ENCODE data around the gene DGKH.

Gene DGKH

GRCh38 chr13:42039946-42040729 lies 8.3 kb upstream of the DGKH start:
- Histone ChIP-seq H3K4me3 (ENCODE audit: insufficient read depth, low read depth, low read length, poor library complexity, severe bottlenecking) (peak overlapping the region; percentile 85), H3K27ac (ENCODE audit: insufficient read depth, low read length, poor library complexity, severe bottlenecking) (peak overlapping the region; percentile 63), H3K4me1 (ENCODE audit: control insufficient read depth, insufficient read depth, low read length, poor library complexity, severe bottlenecking) (peaks cover 4% of the 10 kb centered on the region), H3K9me3 (ENCODE audit: control insufficient read depth, low read length) (no peaks in the 10 kb centered on the region), H3K36me3 (ENCODE audit: control insufficient read depth, insufficient read depth, low read length) (no peaks in the 10 kb centered on the region), H3K27me3 (replicated peaks; ENCODE audit: control insufficient read depth, insufficient read depth, low read length, poor library complexity, severe bottlenecking) (no peaks in the 10 kb centered on the region)
- peak; percentile 81 to 84 (median 84) for DNase-seq

DNA sequence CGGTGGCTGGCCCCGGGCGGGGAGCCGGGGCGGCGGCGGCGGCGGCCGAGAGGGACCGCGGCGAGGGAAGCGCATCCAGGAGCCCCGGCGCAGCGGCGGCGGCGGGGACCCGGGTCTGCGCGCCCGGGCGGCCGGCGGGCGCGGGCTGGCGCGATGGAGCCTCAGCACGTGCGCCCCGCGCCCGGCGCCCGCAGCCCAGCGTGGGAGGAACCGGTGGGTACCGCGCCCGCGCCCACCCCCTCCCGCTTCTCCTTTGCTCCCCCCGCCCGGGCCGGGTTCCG lies 7.8 kb upstream of the DGKH start:
- no peaks in the 10 kb centered on the region for H3K36me3 ChIP-seq (ENCODE audit: control insufficient read depth, insufficient read depth, low read length)
- H3K4me3 ChIP-seq (ENCODE audit: insufficient read depth, low read depth, low read length, poor library complexity, severe bottlenecking) = peak overlapping the region; percentile 85
- no peaks in the 10 kb centered on the region for H3K27me3 ChIP-seq (replicated peaks; ENCODE audit: control insufficient read depth, insufficient read depth, low read length, poor library complexity, severe bottlenecking)
- H3K4me1 ChIP-seq (ENCODE audit: control insufficient read depth, insufficient read depth, low read length, poor library complexity, severe bottlenecking) = peaks cover 4% of the 10 kb centered on the region
- H3K27ac ChIP-seq (ENCODE audit: insufficient read depth, low read length, poor library complexity, severe bottlenecking) = no peak overlapping the region
- no peaks in the 10 kb centered on the region for H3K9me3 ChIP-seq (ENCODE audit: control insufficient read depth, low read length)
- no peak for DNase-seq

DNA sequence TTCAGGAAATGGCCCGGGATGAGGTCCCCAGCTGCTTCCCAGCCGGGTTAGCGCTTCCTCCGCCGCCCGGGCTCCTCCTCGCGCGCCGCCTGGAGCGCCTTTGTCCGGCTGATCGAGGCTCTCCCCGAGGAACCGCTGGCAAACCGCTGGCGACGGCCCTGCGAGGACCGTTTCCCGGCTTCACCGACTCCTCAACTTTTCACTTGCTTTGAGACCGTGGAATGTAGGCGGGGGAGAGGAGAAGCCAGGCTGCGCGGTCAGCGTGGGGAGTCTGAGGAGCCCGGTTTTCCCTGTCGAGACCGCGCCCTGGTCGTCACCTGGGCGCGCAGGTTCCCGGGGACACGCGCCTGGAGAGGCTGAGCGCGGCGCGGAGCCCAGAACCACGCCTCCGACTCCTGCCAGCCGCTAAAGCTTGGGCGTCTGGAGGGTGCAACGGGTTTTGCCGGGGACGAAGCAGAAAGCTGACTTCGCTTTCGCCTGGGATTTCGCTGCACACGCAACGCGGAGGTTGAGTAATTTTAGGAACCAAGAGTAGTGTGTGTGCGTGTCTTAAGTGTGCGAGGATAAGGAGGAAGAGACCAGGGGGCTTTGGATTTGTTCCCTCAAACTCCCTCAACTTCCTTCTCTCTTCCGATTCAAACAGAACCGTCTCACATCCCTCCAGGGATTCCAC lies 7.3 kb upstream of the DGKH start:
- Histone ChIP-seq H3K4me3 (ENCODE audit: insufficient read depth, low read depth, low read length, poor library complexity, severe bottlenecking) (peak overlapping the region; percentile 84), H3K27me3 (replicated peaks; ENCODE audit: control insufficient read depth, insufficient read depth, low read length, poor library complexity, severe bottlenecking) (no peaks in the 10 kb centered on the region), H3K36me3 (ENCODE audit: control insufficient read depth, insufficient read depth, low read length) (no peaks in the 10 kb centered on the region), H3K27ac (ENCODE audit: insufficient read depth, low read length, poor library complexity, severe bottlenecking) (no peak overlapping the region), H3K4me1 (ENCODE audit: control insufficient read depth, insufficient read depth, low read length, poor library complexity, severe bottlenecking) (peaks cover 4% of the 10 kb centered on the region), H3K9me3 (ENCODE audit: control insufficient read depth, low read length) (no peaks in the 10 kb centered on the region)
- DNase-seq = no peak

- H3K9me3 ChIP-seq (ENCODE audit: control insufficient read depth, low read length) = no peaks in the 10 kb centered on the region
- no peak overlapping the region for H3K27ac ChIP-seq (ENCODE audit: insufficient read depth, low read length, poor library complexity, severe bottlenecking)
- no peaks in the 10 kb centered on the region for H3K36me3 ChIP-seq (ENCODE audit: control insufficient read depth, insufficient read depth, low read length)
- H3K4me3 ChIP-seq (ENCODE audit: insufficient read depth, low read depth, low read length, poor library complexity, severe bottlenecking) = peak overlapping the region; percentile 84
- H3K27me3 ChIP-seq (replicated peaks; ENCODE audit: control insufficient read depth, insufficient read depth, low read length, poor library complexity, severe bottlenecking) = no peaks in the 10 kb centered on the region
- H3K4me1 ChIP-seq (ENCODE audit: control insufficient read depth, insufficient read depth, low read length, poor library complexity, severe bottlenecking) = peaks cover 4% of the 10 kb centered on the region
- DNase-seq = no peak
Observed at GRCh38 chr13:42041684-42042035, 6.8 kb upstream of the DGKH start.

- H3K27ac ChIP-seq (ENCODE audit: insufficient read depth, low read length, poor library complexity, severe bottlenecking) = no peak overlapping the region
- no peaks in the 10 kb centered on the region for H3K9me3 ChIP-seq (ENCODE audit: control insufficient read depth, low read length)
- no peak overlapping the region for H3K4me3 ChIP-seq (ENCODE audit: insufficient read depth, low read depth, low read length, poor library complexity, severe bottlenecking)
- H3K27me3 ChIP-seq (replicated peaks; ENCODE audit: control insufficient read depth, insufficient read depth, low read length, poor library complexity, severe bottlenecking) = no peaks in the 10 kb centered on the region
- no peaks in the 10 kb centered on the region for H3K36me3 ChIP-seq (ENCODE audit: control insufficient read depth, insufficient read depth, low read length)
- peaks cover 9% of the 10 kb centered on the region for H3K4me1 ChIP-seq (ENCODE audit: control insufficient read depth, insufficient read depth, low read length, poor library complexity, severe bottlenecking)
- no peak for DNase-seq
Observed at GRCh38 chr13:42043676-42044075, 4.8 kb upstream of the DGKH start.

DNA sequence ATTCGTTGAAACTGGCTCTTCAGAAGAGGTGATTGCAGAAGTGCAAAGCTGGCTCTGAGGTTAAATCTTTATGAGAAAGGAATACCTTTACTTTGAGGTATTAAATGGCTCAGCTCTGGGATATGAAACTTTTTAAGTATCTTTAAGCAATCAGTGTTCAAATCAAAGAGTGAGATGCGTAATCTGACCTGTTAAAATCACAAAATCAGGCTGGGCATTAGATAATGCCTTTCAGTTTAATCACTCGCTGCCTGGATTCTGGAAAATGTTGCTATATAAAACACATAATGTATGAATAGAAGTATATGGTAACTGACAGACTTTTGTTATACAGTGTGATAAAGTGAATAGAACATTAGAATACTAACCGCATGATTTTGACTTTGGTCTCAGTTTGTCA lies 2.0 kb upstream of the DGKH start:
- Histone ChIP-seq H3K27me3 (replicated peaks; ENCODE audit: control insufficient read depth, insufficient read depth, low read length, poor library complexity, severe bottlenecking) (no peaks in the 10 kb centered on the region), H3K4me3 (ENCODE audit: insufficient read depth, low read depth, low read length, poor library complexity, severe bottlenecking) (no peak overlapping the region), H3K27ac (ENCODE audit: insufficient read depth, low read length, poor library complexity, severe bottlenecking) (no peak overlapping the region)

DNA sequence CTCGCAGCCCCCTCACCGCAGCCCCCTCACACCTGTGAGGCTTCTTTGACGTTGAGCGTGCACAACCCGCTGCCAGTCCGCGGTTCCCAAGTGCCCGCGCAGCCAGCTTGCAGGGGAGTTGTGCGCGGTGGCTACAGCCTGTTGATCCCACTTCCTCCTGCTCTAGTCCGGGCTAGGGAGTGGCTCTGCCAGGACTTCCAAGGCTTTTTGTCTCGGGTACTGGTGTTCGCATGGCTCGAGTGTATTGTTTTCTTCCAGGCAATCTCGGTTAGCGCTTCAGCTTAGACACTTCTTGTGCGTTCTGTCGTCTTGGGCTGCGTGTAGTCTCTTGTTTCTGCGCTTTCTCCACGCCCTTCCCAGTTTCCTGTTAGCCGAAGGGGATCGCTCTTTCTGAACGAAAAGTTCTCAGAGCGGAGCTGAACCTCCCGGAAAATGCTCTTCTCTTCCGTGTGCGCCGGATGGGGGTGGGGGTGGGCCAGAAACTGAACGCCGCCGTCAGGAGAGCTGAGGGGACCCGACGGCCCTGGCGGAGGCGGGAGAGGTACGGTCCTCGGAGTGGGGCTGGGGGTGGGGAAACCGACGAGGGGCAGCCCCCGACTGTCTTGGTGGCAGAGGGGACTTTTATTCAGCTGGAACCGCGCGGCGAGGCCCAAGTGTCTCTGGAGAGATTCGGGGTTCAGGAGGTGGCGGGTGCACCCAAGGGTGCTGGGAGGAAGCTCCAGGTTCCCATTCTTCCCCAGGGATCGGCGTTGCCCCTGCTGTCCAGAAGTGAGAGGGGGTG lies 697 bp upstream of the DGKH start:
- Histone ChIP-seq H3K4me3 (ENCODE audit: insufficient read depth, low read depth, low read length, poor library complexity, severe bottlenecking) (peak overlapping the region; percentile 88), H3K27ac (ENCODE audit: insufficient read depth, low read length, poor library complexity, severe bottlenecking) (peak overlapping the region; percentile 54), H3K27me3 (replicated peaks; ENCODE audit: control insufficient read depth, insufficient read depth, low read length, poor library complexity, severe bottlenecking) (no peaks in the 10 kb centered on the region), H3K9me3 (ENCODE audit: control insufficient read depth, low read length) (no peaks in the 10 kb centered on the region), H3K36me3 (ENCODE audit: control insufficient read depth, insufficient read depth, low read length) (no peaks in the 10 kb centered on the region), H3K4me1 (ENCODE audit: control insufficient read depth, insufficient read depth, low read length, poor library complexity, severe bottlenecking) (peaks cover 5% of the 10 kb centered on the region)
- DNase-seq = no peak

More for the DNA sequence above, 2.0 kb upstream of the DGKH start:
- Histone ChIP-seq H3K9me3 (ENCODE audit: control insufficient read depth, low read length) (no peaks in the 10 kb centered on the region), H3K4me1 (ENCODE audit: control insufficient read depth, insufficient read depth, low read length, poor library complexity, severe bottlenecking) (peaks cover 5% of the 10 kb centered on the region), H3K36me3 (ENCODE audit: control insufficient read depth, insufficient read depth, low read length) (no peaks in the 10 kb centered on the region)
- no peak for DNase-seq

GRCh38 chr13:42048684-42049453 lies 421 bp downstream of the DGKH start:
- Histone ChIP-seq H3K36me3 (ENCODE audit: control insufficient read depth, insufficient read depth, low read length) (no peaks in the 10 kb centered on the region), H3K27ac (ENCODE audit: insufficient read depth, low read length, poor library complexity, severe bottlenecking) (peak overlapping the region; percentile 54), H3K27me3 (replicated peaks; ENCODE audit: control insufficient read depth, insufficient read depth, low read length, poor library complexity, severe bottlenecking) (no peaks in the 10 kb centered on the region), H3K9me3 (ENCODE audit: control insufficient read depth, low read length) (no peaks in the 10 kb centered on the region), H3K4me1 (ENCODE audit: control insufficient read depth, insufficient read depth, low read length, poor library complexity, severe bottlenecking) (peaks cover 5% of the 10 kb centered on the region), H3K4me3 (ENCODE audit: insufficient read depth, low read depth, low read length, poor library complexity, severe bottlenecking) (peak overlapping the region; percentile 88)
- peak; percentile 57 to 63 (median 62) for DNase-seq

- Histone ChIP-seq H3K27me3 (replicated peaks; ENCODE audit: control insufficient read depth, insufficient read depth, low read length, poor library complexity, severe bottlenecking) (no peaks in the 10 kb centered on the region), H3K4me1 (ENCODE audit: control insufficient read depth, insufficient read depth, low read length, poor library complexity, severe bottlenecking) (peaks cover 5% of the 10 kb centered on the region), H3K36me3 (ENCODE audit: control insufficient read depth, insufficient read depth, low read length) (no peaks in the 10 kb centered on the region), H3K27ac (ENCODE audit: insufficient read depth, low read length, poor library complexity, severe bottlenecking) (no peak overlapping the region), H3K9me3 (ENCODE audit: control insufficient read depth, low read length) (no peaks in the 10 kb centered on the region), H3K4me3 (ENCODE audit: insufficient read depth, low read depth, low read length, poor library complexity, severe bottlenecking) (peak overlapping the region; percentile 83)
- DNase-seq = no peak
Observed at GRCh38 chr13:42049454-42049813, 986 bp downstream of the DGKH start.

Data from effector memory CD4-positive, alpha-beta T cell (primary cell).